Measurements from ENCODE around the gene ZNF830.

ZNF830 gene

GRCh38 chr17:35001549-35001948 is 40.2 kb downstream of the ZNF830 start:
- TF ChIP-seq EZH2 (IDR thresholded peaks at IDR 0.05; ENCODE audit: borderline replicate concordance, low read length) (no peak), CTCF (IDR thresholded peaks at IDR 0.05; ENCODE audit: low read length) (no peak)
- no peak overlapping the region for H3K27ac ChIP-seq (ENCODE audit: low read depth, low read length, poor library complexity, severe bottlenecking)
- H3K9ac ChIP-seq (ENCODE audit: low read length): no peak overlapping the region
- H3K4me1 ChIP-seq (ENCODE audit: insufficient read depth, low read length, severe bottlenecking): no peaks in the 10 kb centered on the region
- H4K20me1 ChIP-seq (ENCODE audit: insufficient read depth, low read length): no peaks in the 10 kb centered on the region
- no peak overlapping the region for H2AFZ ChIP-seq (ENCODE audit: low read length)
- no peaks in the 10 kb centered on the region for H3K27me3 ChIP-seq (ENCODE audit: insufficient read depth, low read length)
- no peak overlapping the region for H3K4me3 ChIP-seq (ENCODE audit: low read depth, low read length, poor library complexity, severe bottlenecking)
- no peaks in the 10 kb centered on the region for H3F3A ChIP-seq (ENCODE audit: insufficient read depth, low read length)
- no peak overlapping the region for H3K4me2 ChIP-seq (ENCODE audit: low read length)
- H3K79me2 ChIP-seq (ENCODE audit: insufficient read depth, low read length): no peaks in the 10 kb centered on the region
- no peaks in the 10 kb centered on the region for H3K9me3 ChIP-seq (ENCODE audit: low read length)
- peaks cover 72% of the 10 kb centered on the region for H3K36me3 ChIP-seq (ENCODE audit: insufficient read depth, low read length)
- H3K9me2 ChIP-seq (ENCODE audit: low read depth, low read length): no peaks in the 10 kb centered on the region

GRCh38 chr17:35002876-35003551 is 41.7 kb downstream of the ZNF830 start:
- no peaks in the 10 kb centered on the region for H4K20me1 ChIP-seq (ENCODE audit: insufficient read depth, low read length)
- H2AFZ ChIP-seq (ENCODE audit: low read length): no peak overlapping the region
- no peak for TF ChIP-seq EZH2 (IDR thresholded peaks at IDR 0.05; ENCODE audit: borderline replicate concordance, low read length)
- TF ChIP-seq CTCF (IDR thresholded peaks at IDR 0.05; ENCODE audit: low read length): no peak
- H3K36me3 ChIP-seq (ENCODE audit: insufficient read depth, low read length): peaks cover 61% of the 10 kb centered on the region
- no peak overlapping the region for H3K4me2 ChIP-seq (ENCODE audit: low read length)
- no peaks in the 10 kb centered on the region for H3K27me3 ChIP-seq (ENCODE audit: insufficient read depth, low read length)
- H3K9me2 ChIP-seq (ENCODE audit: low read depth, low read length): no peaks in the 10 kb centered on the region
- H3K4me1 ChIP-seq (ENCODE audit: insufficient read depth, low read length, severe bottlenecking): no peaks in the 10 kb centered on the region
- H3K79me2 ChIP-seq (ENCODE audit: insufficient read depth, low read length): no peaks in the 10 kb centered on the region
- H3K4me3 ChIP-seq (ENCODE audit: low read depth, low read length, poor library complexity, severe bottlenecking): no peak overlapping the region
- H3K9me3 ChIP-seq (ENCODE audit: low read length): no peaks in the 10 kb centered on the region
- no peaks in the 10 kb centered on the region for H3F3A ChIP-seq (ENCODE audit: insufficient read depth, low read length)
- H3K27ac ChIP-seq (ENCODE audit: low read depth, low read length, poor library complexity, severe bottlenecking): no peak overlapping the region
- no peak overlapping the region for H3K9ac ChIP-seq (ENCODE audit: low read length)

GRCh38 chr17:35003778-35004177 is 42.4 kb downstream of the ZNF830 start:
- Histone ChIP-seq H3K4me2 (ENCODE audit: low read length) (no peak overlapping the region), H3K4me1 (ENCODE audit: insufficient read depth, low read length, severe bottlenecking) (no peaks in the 10 kb centered on the region), H3K9ac (ENCODE audit: low read length) (no peak overlapping the region), H3K27me3 (ENCODE audit: insufficient read depth, low read length) (no peaks in the 10 kb centered on the region), H3K4me3 (ENCODE audit: low read depth, low read length, poor library complexity, severe bottlenecking) (no peak overlapping the region), H3K9me2 (ENCODE audit: low read depth, low read length) (no peaks in the 10 kb centered on the region), H3K79me2 (ENCODE audit: insufficient read depth, low read length) (no peaks in the 10 kb centered on the region), H3K9me3 (ENCODE audit: low read length) (no peaks in the 10 kb centered on the region), H2AFZ (ENCODE audit: low read length) (no peak overlapping the region), H3K36me3 (ENCODE audit: insufficient read depth, low read length) (peaks cover 59% of the 10 kb centered on the region; the same call in 1 of the 2 replicates), H3F3A (ENCODE audit: insufficient read depth, low read length) (no peaks in the 10 kb centered on the region), H4K20me1 (ENCODE audit: insufficient read depth, low read length) (no peaks in the 10 kb centered on the region), H3K27ac (ENCODE audit: low read depth, low read length, poor library complexity, severe bottlenecking) (no peak overlapping the region)
- TF ChIP-seq CTCF (IDR thresholded peaks at IDR 0.05; ENCODE audit: low read length) (no peak), EZH2 (IDR thresholded peaks at IDR 0.05; ENCODE audit: borderline replicate concordance, low read length) (no peak)

Data from OCI-LY1 (cell line).